GM10266 (cell line): ENCODE measurements around the gene KCND3.

Source experiments
- DNase-seq: peaks from one replicate; pipeline ENCODE4 v3.0.0; 2012; ENCODE audit errors: extremely low spot score
- TF ChIP-seq, protein P1 (sequence below): IDR thresholded peaks from 2 replicates; pipeline ENCODE4 v1.5.1; 2012; ENCODE audit warnings: mild to moderate bottlenecking, low read depth; ENCODE audit not compliant: control insufficient read depth, insufficient read depth; ENCODE audit errors: missing control alignments

Gene KCND3

DNA sequence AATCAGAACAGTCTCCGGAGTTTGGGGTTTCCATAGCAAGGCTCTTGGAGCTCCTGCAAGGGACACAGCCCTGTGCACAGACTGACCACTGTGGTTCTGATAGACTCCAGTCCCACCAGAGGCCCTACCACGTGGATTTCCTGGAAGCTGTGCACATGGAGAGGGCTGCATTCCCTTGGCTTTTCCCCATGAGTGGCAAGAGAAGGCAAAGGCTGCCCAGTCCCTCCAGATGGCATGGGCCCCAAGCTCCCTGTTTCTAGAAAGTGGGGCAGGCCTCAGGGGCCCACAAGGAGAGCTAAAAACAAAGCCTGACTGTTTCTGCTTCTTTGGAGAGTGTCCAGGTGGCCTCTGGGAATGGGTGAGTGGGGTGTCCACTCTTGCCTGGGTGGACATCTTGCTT, 146.3 kb downstream of the KCND3 start:
- TF ChIP-seq, protein P1, sequence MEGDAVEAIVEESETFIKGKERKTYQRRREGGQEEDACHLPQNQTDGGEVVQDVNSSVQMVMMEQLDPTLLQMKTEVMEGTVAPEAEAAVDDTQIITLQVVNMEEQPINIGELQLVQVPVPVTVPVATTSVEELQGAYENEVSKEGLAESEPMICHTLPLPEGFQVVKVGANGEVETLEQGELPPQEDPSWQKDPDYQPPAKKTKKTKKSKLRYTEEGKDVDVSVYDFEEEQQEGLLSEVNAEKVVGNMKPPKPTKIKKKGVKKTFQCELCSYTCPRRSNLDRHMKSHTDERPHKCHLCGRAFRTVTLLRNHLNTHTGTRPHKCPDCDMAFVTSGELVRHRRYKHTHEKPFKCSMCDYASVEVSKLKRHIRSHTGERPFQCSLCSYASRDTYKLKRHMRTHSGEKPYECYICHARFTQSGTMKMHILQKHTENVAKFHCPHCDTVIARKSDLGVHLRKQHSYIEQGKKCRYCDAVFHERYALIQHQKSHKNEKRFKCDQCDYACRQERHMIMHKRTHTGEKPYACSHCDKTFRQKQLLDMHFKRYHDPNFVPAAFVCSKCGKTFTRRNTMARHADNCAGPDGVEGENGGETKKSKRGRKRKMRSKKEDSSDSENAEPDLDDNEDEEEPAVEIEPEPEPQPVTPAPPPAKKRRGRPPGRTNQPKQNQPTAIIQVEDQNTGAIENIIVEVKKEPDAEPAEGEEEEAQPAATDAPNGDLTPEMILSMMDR = no peak
- DNase-seq = no peak

DNA sequence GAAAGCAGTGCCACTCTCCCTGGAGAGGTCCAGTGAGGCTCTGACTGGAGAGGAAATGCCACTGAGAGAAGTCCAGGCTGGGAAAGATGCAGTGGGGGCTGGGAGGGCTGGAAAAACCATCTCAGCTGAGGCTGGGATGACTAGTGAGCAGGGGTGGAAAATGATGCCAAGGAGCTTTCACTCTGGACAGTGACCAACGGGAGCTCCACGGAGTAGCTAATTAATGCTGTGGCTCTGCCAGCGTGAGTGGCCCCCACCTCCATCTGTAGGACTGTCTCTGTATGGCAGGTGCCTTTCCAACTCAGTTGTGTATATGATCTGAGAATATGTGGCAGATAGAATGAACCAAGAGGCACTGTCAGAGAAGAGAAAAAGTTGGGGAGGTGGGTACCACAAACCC, 147.1 kb downstream of the KCND3 start:
- TF ChIP-seq, protein P1 = no peak
- DNase-seq = no peak

DNA sequence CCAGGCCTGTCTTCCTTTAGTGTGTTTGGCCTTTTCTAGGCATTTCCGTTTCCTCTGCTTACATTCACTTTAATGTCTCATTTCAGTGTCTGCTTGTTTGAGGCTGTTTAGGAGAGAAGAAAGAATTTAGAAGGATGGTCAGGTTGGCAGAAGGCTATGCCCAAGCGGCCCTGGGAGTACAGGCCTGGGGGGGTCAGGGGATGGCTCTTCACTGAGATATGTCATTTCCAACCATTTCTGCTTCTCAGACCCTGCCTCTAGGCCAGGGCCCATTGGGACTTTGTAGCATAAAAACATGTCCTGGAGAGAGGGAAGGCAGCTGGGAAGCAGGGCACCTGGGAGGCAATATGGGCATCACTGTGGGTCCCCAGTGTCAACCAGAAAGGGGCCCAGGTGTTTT, 147.7 kb downstream of the KCND3 start:
- TF ChIP-seq, protein P1 = no peak
- no peak for DNase-seq

DNA sequence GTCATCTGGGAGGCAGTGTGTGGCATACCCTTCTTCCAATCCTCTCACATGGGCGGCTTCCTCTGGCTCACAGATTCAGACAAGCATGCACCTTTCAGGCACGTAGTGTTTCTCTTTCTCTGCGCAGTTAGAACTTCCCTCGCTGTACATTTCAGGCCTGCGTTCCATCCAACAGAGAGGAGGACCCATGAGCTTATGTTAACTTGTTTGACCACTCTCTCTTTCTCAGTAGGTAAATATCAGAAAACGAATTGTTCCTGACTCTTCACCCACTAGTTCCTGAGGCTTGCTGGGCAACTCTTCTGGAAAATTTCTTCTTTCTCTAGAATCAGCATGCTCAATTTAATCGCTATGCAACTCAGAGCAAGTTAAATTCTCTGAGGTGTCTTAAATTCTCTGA, 148.3 kb downstream of the KCND3 start:
- no peak for DNase-seq
- TF ChIP-seq, protein P1 = no peak

DNA sequence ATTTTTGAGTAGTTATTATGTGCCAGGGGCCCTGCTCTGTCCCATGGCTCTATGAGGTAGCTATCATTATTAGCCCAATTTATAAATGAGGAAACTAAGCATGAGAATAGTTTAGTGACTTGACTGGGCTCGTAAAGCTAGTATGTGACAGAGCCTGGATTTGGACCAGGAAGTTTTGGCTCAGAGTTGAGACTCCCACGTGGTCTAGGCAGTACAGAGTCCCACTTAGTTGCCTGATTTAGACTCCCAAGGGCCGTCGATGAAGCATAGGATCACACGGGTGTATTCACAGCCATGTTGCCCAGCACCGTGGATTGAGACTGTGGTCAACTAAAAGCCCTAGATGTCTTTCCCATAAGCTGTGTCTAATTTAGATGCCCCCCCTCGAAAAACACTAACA, 152.1 kb downstream of the KCND3 start:
- TF ChIP-seq, protein P1 = no peak
- DNase-seq = no peak

DNA sequence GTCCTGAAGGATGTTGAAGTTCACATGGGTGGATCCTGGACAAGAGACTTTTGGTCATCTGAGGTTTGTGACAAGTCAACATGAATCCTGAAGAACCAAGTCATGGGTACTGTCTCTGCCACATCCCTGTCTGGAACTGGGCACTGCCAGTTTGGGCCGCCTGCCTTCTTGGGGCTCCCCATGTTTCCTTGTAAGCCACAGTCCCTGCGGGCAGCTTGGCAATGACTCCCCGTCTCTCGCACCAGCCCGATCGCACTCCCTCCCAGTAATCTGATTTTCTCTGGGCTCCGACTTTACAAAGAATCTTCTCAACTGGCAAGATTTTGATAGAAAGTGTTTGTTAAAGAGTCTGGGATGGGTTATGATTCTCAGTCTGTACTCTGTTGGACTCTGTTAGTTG, 153.4 kb downstream of the KCND3 start:
- DNase-seq = no peak
- TF ChIP-seq, protein P1 = no peak

DNA sequence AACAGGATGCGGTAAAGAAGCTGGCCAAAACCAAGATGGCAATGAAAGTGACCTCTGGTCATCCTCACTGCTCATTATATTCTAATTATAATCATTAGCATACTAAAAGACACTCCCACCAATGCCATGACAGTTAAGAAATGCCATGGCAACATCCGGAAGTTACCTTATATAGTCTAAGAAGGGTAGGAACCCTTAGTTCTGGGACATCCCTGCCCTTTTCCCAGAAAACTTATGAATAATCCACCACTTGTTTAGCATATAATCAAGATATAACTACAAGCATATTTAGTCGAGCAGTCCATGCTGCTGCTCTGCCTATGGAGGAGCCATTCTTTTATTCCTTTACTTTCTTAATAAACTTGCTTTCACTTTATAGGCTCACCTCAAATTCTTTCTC, 154.0 kb downstream of the KCND3 start:
- no peak for DNase-seq
- TF ChIP-seq, protein P1 = no peak
